ENCODE data around the gene UNCX.
A peak's percentile ranks its signal among the peaks of the same experiment; 100 is the strongest.

Gene UNCX

GRCh38 chr7:1218541-1219165 is 14.0 kb upstream of the UNCX start:
- no peak for DNase-seq (ENCODE audit: low read depth in 2 of 2)

DNA sequence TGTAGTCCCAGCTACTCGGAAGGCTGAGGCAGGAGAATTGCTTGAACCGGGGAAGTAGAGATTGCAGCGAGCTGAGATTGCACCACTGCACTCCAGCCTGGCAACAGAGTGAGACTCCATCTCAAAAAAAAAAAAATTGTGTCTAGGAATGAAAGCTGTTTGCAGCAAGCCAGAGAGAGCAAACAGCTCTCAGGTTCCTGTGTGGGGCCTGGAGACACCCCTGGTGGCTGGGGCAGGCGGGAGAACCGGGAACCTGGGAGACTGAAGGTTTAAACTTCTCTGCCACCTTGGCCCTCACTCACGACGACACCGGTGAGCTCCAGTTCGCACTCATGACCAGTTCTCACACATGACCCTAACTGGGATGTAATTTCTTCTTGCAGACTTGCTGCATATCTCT is 13.2 kb upstream of the UNCX start:
- no peak for DNase-seq (ENCODE audit: low read depth in 2 of 2)

DNA sequence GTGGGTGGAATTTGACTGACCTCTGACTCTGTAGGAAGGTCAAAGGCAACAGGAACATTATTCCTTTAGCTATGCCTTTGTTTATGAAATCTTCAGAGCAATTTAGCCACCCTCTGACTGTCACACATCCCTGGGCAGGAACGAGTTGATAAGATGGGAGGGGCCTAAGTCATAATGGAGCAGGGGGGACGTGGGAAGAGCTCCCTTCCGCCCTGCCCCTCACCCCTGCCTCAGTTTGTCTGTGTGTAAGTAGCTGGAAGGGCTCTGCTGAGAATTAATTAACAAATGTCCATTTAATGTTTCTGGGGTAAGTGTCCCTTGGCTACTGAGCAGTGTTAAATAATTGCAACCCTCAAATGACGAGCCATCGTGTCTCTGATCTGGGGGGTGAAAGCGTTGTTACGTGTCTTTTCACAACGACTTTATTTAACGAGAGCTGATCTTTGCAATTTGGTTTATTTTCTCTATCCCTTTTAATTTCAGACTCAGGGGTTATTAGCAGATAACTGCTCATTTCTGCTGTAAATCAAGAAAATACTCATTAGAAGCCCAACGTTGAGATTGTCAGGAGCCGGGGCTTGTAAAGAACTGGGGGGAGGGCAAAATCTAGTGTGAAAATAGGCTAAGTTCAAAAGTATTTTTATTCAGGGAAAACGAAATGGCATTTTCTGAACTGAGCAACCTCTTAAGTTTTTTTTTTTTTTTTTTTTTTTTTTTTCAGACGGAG is 12.5 kb upstream of the UNCX start:
- DNase-seq (ENCODE audit: low read depth in 2 of 2): no peak

DNA sequence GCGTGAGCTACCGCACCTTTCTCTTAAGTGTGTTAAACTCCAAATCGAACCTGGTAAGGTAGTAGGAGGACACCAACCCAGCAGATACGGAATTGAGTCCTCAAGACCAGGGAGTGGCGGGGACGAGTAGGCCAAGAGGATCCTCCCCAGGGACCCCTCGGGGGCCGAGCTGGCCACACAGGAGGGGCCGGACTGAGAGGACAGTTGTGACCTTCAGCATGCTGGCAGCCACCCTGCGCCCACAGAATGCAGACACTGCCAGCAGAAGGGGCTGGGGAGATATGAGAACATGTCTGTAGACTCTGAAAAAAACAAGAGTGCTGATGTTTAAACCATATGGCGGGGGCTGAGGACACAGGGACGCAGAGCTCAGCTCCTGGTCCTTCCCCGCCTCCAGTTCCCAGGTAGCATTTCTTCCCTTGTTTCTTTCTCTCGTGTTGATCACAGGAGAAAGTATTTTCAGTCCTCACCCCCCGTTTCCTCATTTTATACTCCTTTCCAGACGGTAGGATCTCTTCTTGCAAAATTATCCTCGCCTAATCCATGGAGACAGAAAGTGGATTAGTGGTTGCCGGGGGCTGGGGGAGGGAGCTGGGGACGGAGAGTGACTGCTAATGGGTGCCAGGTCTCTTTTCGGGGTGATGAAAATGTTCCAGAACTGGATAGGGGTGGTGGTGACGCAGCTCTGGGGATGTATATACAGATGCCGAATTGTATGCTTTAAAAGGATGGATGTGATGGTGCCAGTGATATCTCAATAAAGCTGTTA is 11.5 kb upstream of the UNCX start:
- DNase-seq (ENCODE audit: low read depth in 2 of 2): no peak

DNA sequence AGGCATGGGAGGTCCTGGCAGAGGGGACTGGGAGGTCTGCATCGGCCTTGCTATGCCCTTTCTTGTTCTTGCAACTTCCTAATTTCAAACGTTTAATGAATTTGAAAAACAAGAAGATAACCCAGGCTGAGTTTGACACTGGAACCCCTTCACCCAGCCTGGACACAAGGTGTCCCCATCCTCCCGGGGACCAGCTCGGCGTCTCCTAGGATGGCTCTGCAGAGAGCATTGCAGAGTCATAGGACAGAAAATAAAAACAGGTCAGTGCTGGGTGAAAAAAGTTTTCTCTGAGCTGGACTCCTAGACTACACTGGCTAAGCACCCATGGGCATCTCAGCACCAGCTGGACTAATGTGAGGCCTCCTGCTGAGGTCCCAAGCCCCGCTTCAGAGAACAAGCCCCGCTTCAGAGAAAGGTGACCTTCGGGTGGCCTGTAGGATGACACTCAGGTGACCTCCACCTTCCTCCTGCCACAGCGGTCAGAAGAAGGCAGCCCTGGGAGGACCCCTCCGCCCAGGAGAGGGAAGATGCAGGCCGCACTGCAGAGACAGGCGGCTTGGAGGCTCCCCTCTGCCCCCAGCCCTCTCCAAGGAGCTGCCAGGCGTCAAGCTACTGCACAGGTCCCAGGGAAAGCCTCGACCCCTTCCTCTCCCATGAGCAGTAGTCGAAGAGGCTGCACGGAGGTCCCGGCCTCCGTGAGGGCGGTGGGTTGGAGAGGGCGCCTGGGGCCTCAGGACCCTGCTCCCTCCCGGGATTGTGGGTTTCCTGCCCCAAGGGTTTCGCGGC is 9.3 kb upstream of the UNCX start:
- DNase-seq (ENCODE audit: low read depth in 2 of 2): no peak

DNA sequence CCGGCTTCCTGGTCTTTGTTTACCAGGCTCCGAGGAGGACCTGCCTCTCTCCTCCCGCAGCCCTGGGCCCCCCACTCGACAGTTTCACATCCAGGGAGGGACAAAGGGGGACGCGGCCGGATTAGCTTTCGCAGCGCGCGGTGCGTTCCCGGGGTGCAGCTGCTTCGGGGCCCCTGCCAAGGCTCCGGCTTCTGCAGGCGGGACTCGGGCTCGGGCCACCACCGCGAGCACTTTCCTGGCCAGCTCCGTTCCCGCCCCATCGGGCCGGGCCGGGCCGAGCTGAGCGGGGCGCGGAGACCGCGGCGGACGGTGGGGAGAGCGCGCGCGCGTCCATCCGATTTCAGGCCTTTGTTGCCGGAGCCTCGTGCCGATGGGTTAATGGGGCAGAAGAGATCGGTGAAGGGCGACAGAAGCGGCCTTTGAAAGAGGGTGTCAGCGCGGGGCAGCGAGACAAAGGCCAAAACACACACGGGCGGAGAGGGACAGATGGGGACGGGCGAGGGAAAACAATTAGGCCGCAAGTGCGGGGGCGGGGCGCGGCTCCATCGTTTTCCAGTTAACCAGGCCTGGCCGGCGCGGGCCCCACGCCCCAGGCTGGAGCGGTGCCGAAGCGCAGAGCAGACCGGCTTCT is 8.5 kb upstream of the UNCX start:
- no peak for DNase-seq (ENCODE audit: low read depth in 2 of 2)

DNA sequence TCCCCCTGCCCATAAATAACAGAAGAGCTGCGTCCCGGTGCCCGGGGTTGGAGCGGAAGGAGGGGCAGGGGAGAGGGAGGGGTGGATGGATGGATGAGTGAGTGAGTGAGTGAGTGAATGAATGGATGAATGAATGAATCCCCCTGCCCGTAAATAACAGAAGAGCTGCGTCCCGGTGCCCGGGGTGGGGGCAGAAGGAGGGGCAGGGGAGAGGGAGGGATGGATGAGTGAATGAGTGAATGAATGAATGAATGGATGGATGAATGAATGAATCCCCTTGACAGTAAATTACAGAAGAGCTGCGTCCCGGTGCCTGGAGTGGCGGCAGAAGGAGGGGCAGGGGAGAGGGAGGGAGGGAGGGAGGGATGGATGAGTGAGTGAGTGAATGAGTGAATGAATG is 7.6 kb upstream of the UNCX start:
- no peak for DNase-seq (ENCODE audit: low read depth in 2 of 2)

DNA sequence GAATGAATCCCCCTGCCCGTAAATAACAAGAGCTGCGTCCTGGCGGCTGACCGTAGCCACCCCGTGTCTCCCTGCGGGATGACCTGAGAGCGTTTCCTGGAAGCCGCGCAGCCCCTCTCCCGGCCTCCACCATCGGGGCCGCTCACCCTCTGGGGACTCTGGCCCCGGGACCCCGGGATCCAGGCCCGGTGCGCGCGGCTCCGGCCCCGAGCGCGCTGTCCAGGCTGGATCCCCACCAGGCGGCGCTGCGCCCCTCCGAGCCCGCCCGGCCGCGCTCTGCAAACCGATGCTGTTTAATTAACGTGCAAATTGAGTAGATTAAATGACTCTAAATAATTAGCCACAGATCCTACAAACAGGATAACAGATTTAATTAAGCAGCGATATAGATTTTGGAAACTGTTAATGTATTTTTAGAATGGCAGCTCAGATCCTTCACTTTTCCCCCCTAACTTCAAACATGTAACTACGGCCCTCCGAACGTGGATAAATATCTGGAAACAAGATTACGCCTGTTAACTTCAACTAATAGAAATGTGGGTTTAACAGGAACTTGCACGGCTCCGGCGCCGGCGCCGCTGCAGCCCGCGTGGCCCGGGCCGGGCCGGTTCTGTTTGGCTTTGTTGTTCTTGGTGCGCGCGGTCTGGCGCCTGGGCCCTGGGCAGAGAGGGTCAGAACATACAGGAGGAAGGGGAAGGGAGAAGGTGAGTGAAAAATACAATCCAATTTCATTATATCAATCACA is 7.1 kb upstream of the UNCX start:
- DNase-seq (ENCODE audit: low read depth in 2 of 2): peak; percentile 34 to 57

DNA sequence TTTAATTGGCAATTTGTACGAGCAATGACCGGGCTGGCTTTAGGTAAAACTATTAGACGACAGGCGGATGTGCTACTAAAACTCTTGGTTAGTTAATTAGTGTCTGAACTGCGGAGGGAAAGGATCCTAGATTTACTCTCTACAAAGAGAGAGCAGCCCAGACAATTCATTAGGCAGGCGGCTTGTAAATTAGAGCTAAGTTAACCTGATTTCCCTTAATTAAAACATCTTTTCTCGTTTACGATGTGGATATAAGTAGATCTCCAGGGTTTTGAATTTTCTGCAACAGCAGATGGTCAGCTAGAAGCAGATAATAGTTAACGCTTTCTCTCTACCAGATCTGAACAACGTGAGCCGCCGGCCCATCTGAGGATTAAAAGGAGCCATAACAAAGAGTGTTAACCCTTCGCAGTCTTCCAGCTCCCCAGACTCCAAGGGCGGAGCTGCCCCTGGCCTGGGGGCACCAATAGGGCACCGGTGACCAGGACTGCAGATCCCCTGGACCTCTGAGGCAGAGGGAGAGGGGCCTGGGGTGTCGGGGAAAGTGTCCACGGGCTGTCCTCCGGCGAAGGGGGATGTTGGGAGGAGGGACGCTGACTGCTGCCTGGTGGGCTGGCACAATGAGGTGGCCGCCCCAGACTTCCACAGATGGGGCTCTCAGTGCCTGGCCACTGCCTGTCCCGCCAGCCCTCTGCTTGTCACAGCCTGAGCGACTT is 6.3 kb upstream of the UNCX start:
- no peak for DNase-seq (ENCODE audit: low read depth in 2 of 2)

- no peak for DNase-seq (ENCODE audit: low read depth in 2 of 2)
Measured at GRCh38 chr7:1227071-1227804, 5.4 kb upstream of the UNCX start.

DNA sequence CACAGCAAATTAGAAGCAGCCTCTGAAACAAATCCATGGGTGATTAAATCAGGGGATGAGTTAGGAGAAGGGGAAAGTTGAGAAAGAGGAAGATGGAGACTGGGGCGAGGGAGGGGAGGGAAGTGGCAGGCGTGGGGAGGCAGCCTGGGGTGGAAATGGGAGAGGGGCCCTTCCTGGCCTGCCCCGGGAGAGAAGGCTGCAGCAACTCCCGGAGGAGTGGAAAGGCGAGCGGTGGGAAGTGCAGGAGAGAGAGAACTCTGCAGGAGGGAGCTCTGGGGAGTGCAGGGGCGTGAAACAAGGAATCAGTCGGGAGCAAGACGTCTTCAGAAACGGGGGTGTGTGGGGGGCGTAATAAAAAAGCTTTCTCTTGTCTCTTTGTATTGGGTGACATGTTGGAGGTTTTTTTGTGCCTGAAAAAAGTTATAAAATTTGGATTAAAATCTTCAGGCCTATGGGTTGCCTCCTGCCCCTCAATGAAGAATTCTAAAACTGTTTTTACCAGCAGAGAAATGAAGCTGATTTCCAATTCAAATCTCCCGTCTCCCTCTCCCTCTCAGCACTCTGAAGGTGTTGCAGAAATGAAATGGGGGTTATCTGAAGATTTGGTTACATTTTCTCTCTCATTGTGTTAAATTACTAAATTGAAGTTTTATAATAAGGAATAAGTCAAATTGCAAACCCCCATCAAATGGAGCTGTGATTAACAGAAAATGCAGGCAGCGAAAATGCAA is 4.7 kb upstream of the UNCX start:
- no peak for DNase-seq (ENCODE audit: low read depth in 2 of 2)

DNA sequence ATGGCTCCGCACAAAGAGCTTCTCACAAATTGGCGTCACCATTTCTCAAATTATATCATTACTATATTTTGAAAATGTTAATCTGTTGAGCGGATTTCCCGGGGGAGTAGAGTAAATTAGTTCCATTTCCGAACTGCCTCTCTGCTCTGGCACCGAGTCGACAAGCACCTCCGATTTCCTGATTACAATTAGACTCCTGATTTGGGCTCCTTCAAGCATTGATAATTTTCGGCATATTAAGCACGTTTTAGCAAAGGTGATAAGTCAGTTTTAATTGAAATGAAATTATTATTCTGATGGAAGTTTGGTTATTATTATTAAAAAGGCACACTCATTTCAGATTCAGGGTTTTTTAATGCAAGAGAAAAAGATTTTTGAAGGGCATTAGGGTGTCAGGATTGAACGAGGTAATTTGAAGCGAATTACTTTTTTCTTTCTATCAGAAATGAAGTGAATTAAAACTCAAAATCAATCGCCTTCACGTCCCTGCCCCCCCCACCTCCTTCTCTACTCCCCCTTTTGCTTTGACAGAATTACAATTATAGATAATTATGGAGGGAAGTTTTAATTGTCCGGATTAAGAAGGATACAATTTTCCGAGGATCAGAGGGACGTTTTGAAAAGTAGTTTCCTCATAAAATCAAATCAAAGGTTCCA is 4.0 kb upstream of the UNCX start:
- DNase-seq (ENCODE audit: low read depth in 2 of 2): no peak

- DNase-seq (ENCODE audit: low read depth in 2 of 2): no peak
Measured at GRCh38 chr7:1229202-1229947, 3.3 kb upstream of the UNCX start.

DNA sequence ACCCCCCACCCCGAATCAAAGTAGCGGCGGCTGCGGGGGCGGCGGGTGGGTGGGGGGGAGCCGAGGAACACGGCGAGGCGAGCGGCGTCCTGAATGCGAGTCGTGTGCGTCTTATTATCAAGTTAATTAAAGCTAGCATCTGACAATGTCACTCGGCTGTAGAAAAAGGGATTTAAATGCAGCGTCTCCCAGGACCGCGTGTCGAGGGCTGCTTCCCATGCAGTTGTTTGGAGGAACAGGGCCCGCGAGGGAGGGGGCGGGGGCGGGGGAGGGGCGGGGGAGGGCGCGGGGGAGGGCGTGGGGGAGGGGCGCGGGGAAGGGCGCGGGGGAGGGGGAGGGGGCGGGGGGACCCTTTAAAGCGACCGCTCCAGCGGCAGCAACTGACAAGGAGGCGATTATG is 2.7 kb upstream of the UNCX start:
- no peak for DNase-seq (ENCODE audit: low read depth in 2 of 2)

- no peak for DNase-seq (ENCODE audit: low read depth in 2 of 2)
Measured at GRCh38 chr7:1230411-1231213, 2.1 kb upstream of the UNCX start.

DNA sequence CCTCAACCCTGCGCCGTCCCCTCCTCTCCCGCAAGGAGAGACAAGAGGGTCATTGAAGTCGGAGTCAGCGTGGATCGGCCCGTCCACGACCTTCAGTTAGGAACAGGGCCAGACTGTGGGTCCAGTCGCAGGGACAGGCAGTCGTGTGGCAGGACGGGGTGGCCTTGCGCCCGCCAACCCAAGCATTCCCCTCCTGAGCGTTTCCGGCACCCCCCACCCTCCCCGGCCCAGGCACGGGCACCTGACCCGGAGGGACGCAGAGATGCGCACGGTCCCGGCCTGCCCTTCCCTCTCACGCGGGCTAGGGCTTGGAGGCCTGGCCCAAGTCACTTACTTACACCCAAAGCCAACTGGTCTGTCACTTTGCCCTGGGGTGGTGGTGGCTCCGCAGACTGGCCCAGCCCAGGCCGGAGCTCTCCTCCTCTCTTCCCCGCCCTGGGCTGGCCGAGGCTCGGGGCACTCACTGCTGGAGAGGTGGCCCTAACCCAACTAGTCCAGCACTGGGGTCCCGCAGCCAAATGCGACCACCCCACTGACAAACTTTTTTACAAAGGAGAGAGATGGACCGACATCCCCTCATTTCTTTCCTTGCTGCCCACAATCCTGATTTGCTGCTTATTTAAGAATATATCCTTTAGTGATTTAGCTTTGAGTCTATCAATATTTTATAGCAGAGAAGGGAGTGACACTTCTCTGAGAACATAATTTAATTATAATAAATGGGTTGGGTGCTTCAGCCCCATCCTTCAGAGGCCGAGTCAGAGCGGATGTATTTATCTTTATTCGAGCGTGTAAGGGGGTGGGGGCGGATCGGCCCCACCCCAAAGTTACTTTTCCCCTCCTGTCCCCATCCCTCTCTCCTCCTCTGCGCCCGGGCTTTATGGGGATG is 1.2 kb upstream of the UNCX start:
- DNase-seq (ENCODE audit: low read depth in 2 of 2): no peak

Measured in stimulated activated CD4-positive, alpha-beta T cell treated with anti-CD3 and anti-CD28 coated beads, Interleukin-1b, Interleukin-23, amount 100 ng/mL, for 4 hours (primary cell).